Measurements from ENCODE around the gene TMEM131L.

TMEM131L gene

DNA sequence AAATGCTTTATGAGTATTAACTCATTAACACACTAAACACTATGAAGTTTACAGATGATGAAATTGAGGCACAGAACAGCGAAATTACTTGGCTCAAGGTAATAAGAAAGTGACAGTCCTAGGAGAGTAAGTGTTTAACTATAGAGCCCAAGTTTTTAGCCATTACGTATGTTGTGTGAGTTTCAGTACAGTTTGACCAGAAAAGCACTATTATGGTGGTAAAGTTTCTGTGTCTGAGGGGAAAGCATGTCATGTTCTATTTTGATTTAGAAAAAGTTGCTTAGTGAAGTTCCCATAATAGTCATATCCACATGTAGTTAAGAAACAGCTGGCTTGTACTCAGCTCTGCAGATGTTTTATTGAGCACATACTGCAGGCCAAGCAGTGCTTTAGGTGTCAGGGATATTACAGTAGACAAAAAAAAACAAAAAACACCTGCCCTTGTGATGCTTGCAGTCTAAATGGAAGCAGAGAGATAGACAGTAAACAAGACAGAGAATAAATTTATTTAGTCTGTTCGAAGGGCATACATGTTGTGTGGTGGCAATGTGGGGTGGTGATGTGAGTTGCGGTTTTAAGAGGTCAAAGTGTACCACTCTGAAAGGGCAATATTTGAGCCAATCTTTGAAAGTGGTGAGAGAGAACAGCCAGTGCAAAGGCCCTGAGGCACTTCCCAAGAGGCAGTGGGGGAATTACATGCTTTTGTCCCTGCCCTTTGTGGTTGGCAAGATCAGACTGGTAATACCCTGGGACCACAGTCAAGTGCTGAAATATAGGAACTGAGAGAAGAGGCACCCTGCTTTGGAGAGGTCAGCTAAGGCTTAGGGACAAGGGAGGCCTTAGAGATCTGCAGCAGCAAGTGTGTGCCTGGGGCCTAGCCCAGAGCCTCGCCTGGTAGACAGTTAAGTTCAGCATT lies 6.2 kb downstream of the TMEM131L start:
- Histone ChIP-seq H3K9me3 (ENCODE audit: low read length) (no peaks in the 10 kb centered on the region), H3K36me3 (ENCODE audit: insufficient read depth, low read length) (peaks cover 100% of the 10 kb centered on the region), H3K9ac (ENCODE audit: low read length) (peak overlapping the region; percentile 38; the same call in 1 of the 2 replicates), H2AFZ (ENCODE audit: low read length) (no peak overlapping the region), H3K4me3 (ENCODE audit: low read depth, low read length, poor library complexity, severe bottlenecking) (peak overlapping the region; percentile 95), H3K79me2 (ENCODE audit: insufficient read depth, low read length) (peaks cover 100% of the 10 kb centered on the region), H4K20me1 (ENCODE audit: insufficient read depth, low read length) (no peaks in the 10 kb centered on the region), H3K9me2 (ENCODE audit: low read depth, low read length) (no peaks in the 10 kb centered on the region), H3K27ac (ENCODE audit: low read depth, low read length, poor library complexity, severe bottlenecking) (peak overlapping the region; percentile 84), H3K4me1 (ENCODE audit: insufficient read depth, low read length, severe bottlenecking) (peaks cover 86% of the 10 kb centered on the region), H3F3A (ENCODE audit: insufficient read depth, low read length) (no peaks in the 10 kb centered on the region), H3K27me3 (ENCODE audit: insufficient read depth, low read length) (no peaks in the 10 kb centered on the region), H3K4me2 (ENCODE audit: low read length) (peak overlapping the region; percentile 85)
- TF ChIP-seq EZH2 (IDR thresholded peaks at IDR 0.05; ENCODE audit: borderline replicate concordance, low read length) = no peak
- TF ChIP-seq, protein P1, sequence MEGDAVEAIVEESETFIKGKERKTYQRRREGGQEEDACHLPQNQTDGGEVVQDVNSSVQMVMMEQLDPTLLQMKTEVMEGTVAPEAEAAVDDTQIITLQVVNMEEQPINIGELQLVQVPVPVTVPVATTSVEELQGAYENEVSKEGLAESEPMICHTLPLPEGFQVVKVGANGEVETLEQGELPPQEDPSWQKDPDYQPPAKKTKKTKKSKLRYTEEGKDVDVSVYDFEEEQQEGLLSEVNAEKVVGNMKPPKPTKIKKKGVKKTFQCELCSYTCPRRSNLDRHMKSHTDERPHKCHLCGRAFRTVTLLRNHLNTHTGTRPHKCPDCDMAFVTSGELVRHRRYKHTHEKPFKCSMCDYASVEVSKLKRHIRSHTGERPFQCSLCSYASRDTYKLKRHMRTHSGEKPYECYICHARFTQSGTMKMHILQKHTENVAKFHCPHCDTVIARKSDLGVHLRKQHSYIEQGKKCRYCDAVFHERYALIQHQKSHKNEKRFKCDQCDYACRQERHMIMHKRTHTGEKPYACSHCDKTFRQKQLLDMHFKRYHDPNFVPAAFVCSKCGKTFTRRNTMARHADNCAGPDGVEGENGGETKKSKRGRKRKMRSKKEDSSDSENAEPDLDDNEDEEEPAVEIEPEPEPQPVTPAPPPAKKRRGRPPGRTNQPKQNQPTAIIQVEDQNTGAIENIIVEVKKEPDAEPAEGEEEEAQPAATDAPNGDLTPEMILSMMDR (IDR thresholded peaks at IDR 0.05; ENCODE audit: low read length) = no peak

DNA sequence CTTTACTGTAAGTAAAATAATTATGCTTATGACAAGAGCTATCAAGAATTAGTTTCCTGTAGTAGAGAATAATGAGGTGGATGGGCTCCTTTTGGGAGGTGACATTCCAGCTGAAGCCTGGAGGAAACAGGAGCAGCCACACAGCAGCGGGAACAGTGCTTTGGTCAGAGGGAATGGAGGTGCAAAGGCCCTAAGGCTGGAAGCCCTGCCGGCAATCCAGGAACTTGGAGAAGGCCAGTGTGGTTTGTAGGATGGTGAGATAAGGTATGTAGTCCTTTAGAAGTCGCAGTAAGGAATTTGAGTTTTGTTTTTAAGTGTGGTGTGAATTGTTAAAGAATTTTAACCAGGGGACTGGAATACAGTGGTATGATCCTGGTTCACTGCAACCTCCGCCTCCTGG lies 8.1 kb downstream of the TMEM131L start:
- Histone ChIP-seq H3K9me3 (ENCODE audit: low read length) (no peaks in the 10 kb centered on the region), H3K27ac (ENCODE audit: low read depth, low read length, poor library complexity, severe bottlenecking) (peak overlapping the region; percentile 84), H4K20me1 (ENCODE audit: insufficient read depth, low read length) (no peaks in the 10 kb centered on the region), H2AFZ (ENCODE audit: low read length) (no peak overlapping the region), H3K36me3 (ENCODE audit: insufficient read depth, low read length) (peaks cover 100% of the 10 kb centered on the region), H3F3A (ENCODE audit: insufficient read depth, low read length) (peaks cover 4% of the 10 kb centered on the region; the same call in 1 of the 2 replicates), H3K4me2 (ENCODE audit: low read length) (peak overlapping the region; percentile 32; the same call in 1 of the 2 replicates), H3K79me2 (ENCODE audit: insufficient read depth, low read length) (peaks cover 100% of the 10 kb centered on the region), H3K4me3 (ENCODE audit: low read depth, low read length, poor library complexity, severe bottlenecking) (no peak overlapping the region), H3K4me1 (ENCODE audit: insufficient read depth, low read length, severe bottlenecking) (peaks cover 100% of the 10 kb centered on the region), H3K9me2 (ENCODE audit: low read depth, low read length) (no peaks in the 10 kb centered on the region), H3K9ac (ENCODE audit: low read length) (no peak overlapping the region), H3K27me3 (ENCODE audit: insufficient read depth, low read length) (no peaks in the 10 kb centered on the region)
- TF ChIP-seq EZH2 (IDR thresholded peaks at IDR 0.05; ENCODE audit: borderline replicate concordance, low read length) = no peak
- TF ChIP-seq, protein P1 (IDR thresholded peaks at IDR 0.05; ENCODE audit: low read length) = no peak

DNA sequence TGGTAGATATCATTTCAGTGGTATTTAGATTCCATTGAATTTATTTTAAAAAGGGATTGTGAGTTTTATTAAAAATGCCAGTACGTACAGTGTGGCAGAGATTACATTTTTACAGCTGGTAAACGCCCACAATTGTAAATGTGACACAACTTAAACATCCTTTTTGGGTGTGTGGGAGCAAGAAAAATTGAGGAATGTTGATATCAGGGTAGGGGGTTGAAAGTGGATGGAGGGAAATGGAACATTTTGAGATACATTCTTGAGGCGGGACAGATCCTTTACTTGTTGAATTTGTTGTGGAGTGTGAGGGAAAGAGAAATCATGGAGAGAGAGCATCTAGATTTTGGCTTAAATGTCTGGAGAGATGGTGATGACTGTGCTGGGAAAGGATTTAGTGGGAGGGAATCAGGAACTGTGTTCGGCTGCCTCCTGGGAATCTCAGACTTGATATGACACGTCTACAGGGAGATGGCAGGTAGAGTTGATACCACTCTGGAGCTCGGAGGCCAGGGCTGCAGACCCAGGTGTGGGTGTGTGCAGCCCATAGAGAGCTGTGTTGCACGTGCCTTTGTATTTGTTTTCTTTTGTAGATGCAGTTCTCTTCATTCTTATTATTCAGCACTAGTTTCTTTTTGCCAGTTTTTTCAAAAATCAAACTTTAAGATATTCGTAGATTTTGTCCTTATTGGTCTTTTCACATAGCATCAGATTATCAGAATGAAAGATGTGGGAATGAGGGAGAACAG lies 10.8 kb downstream of the TMEM131L start:
- Histone ChIP-seq H3K79me2 (ENCODE audit: insufficient read depth, low read length) (peaks cover 97% of the 10 kb centered on the region), H3F3A (ENCODE audit: insufficient read depth, low read length) (peaks cover 4% of the 10 kb centered on the region; the same call in 1 of the 2 replicates), H3K9me2 (ENCODE audit: low read depth, low read length) (no peaks in the 10 kb centered on the region), H3K4me1 (ENCODE audit: insufficient read depth, low read length, severe bottlenecking) (peaks cover 100% of the 10 kb centered on the region), H3K36me3 (ENCODE audit: insufficient read depth, low read length) (peaks cover 92% of the 10 kb centered on the region), H2AFZ (ENCODE audit: low read length) (no peak overlapping the region), H3K4me2 (ENCODE audit: low read length) (peak overlapping the region; percentile 38; the same call in 1 of the 2 replicates), H3K27me3 (ENCODE audit: insufficient read depth, low read length) (no peaks in the 10 kb centered on the region), H4K20me1 (ENCODE audit: insufficient read depth, low read length) (no peaks in the 10 kb centered on the region), H3K27ac (ENCODE audit: low read depth, low read length, poor library complexity, severe bottlenecking) (peak overlapping the region; percentile 56), H3K9ac (ENCODE audit: low read length) (no peak overlapping the region; the same call in 1 of the 2 replicates), H3K9me3 (ENCODE audit: low read length) (no peaks in the 10 kb centered on the region), H3K4me3 (ENCODE audit: low read depth, low read length, poor library complexity, severe bottlenecking) (peak overlapping the region; percentile 24)
- TF ChIP-seq, protein P1 (IDR thresholded peaks at IDR 0.05; ENCODE audit: low read length) = no peak
- TF ChIP-seq EZH2 (IDR thresholded peaks at IDR 0.05; ENCODE audit: borderline replicate concordance, low read length) = no peak

Measured in OCI-LY1 (cell line).